IPS-15b (cell line): ENCODE results near the gene IFI44.

ENCODE experiments used
- H3K27me3 ChIP-seq: one replicate; pipeline ENCODE4 v1.6.1; 2013; ENCODE audit warnings: low read length; ENCODE audit not compliant: control insufficient read depth, insufficient read depth
- H3K36me3 ChIP-seq: one replicate; pipeline ENCODE4 v1.6.1; 2013; ENCODE audit warnings: low read length; ENCODE audit not compliant: control insufficient read depth, insufficient read depth
- H3K4me1 ChIP-seq: one replicate; pipeline ENCODE4 v1.6.1; 2013; ENCODE audit warnings: mild to moderate bottlenecking, low read length; ENCODE audit not compliant: control insufficient read depth, insufficient read depth
- H3K4me3 ChIP-seq: one replicate; pipeline ENCODE4 v1.5.1; 2013; ENCODE audit warnings: low read depth, low read length
- H3K9ac ChIP-seq: one replicate; pipeline ENCODE4 v1.6.1; 2013; ENCODE audit warnings: low read depth, mild to moderate bottlenecking, low read length
- H3K9me3 ChIP-seq: one replicate; pipeline ENCODE4 v1.6.1; 2013; ENCODE audit warnings: mild to moderate bottlenecking, low read length; ENCODE audit not compliant: control insufficient read depth, insufficient read depth

IFI44 gene

GRCh38 chr1:78678324-78678723, 28.7 kb downstream of the IFI44 start:
- Histone ChIP-seq H3K27me3 (no peaks in the 10 kb centered on the region), H3K4me3 (no peak overlapping the region)

GRCh38 chr1:78681265-78681664, 31.6 kb downstream of the IFI44 start:
- Histone ChIP-seq H3K4me1 (no peaks in the 10 kb centered on the region), H3K27me3 (no peaks in the 10 kb centered on the region), H3K9ac (no peak overlapping the region), H3K36me3 (no peaks in the 10 kb centered on the region), H3K4me3 (no peak overlapping the region), H3K9me3 (no peaks in the 10 kb centered on the region)

More at GRCh38 chr1:78678324-78678723, 28.7 kb downstream of the IFI44 start:
- H3K9me3 ChIP-seq = no peaks in the 10 kb centered on the region
- no peaks in the 10 kb centered on the region for H3K36me3 ChIP-seq
- no peak overlapping the region for H3K9ac ChIP-seq
- no peaks in the 10 kb centered on the region for H3K4me1 ChIP-seq

- H3K4me3 ChIP-seq = no peak overlapping the region
- H3K36me3 ChIP-seq = no peaks in the 10 kb centered on the region
- H3K9me3 ChIP-seq = no peaks in the 10 kb centered on the region
- H3K9ac ChIP-seq = no peak overlapping the region
- no peaks in the 10 kb centered on the region for H3K4me1 ChIP-seq
- no peaks in the 10 kb centered on the region for H3K27me3 ChIP-seq
These were observed 32.9 kb downstream of the IFI44 start for GRCh38 chr1:78682496-78682895.

- Histone ChIP-seq H3K9ac (no peak overlapping the region), H3K4me1 (no peaks in the 10 kb centered on the region), H3K9me3 (no peaks in the 10 kb centered on the region), H3K27me3 (no peaks in the 10 kb centered on the region), H3K4me3 (no peak overlapping the region), H3K36me3 (no peaks in the 10 kb centered on the region)
These were observed 33.4 kb downstream of the IFI44 start for GRCh38 chr1:78683079-78683478.

- no peak overlapping the region for H3K9ac ChIP-seq
- H3K4me1 ChIP-seq = peaks cover 2% of the 10 kb centered on the region
- H3K36me3 ChIP-seq = no peaks in the 10 kb centered on the region
- H3K4me3 ChIP-seq = no peak overlapping the region
- no peaks in the 10 kb centered on the region for H3K9me3 ChIP-seq
- no peaks in the 10 kb centered on the region for H3K27me3 ChIP-seq
These were observed 37.7 kb downstream of the IFI44 start for GRCh38 chr1:78687315-78687714.

- no peaks in the 10 kb centered on the region for H3K36me3 ChIP-seq
- no peak overlapping the region for H3K9ac ChIP-seq
- no peak overlapping the region for H3K4me3 ChIP-seq
- no peaks in the 10 kb centered on the region for H3K9me3 ChIP-seq
- H3K27me3 ChIP-seq = no peaks in the 10 kb centered on the region
- H3K4me1 ChIP-seq = peaks cover 2% of the 10 kb centered on the region
These were observed 38.3 kb downstream of the IFI44 start for GRCh38 chr1:78687914-78688313.

GRCh38 chr1:78688697-78689096, 39.1 kb downstream of the IFI44 start:
- peaks cover 2% of the 10 kb centered on the region for H3K4me1 ChIP-seq
- no peak overlapping the region for H3K9ac ChIP-seq
- no peak overlapping the region for H3K4me3 ChIP-seq

GRCh38 chr1:78690516-78690915, 40.9 kb downstream of the IFI44 start:
- H3K9me3 ChIP-seq = no peaks in the 10 kb centered on the region
- no peak overlapping the region for H3K9ac ChIP-seq
- H3K4me1 ChIP-seq = peaks cover 2% of the 10 kb centered on the region
- no peak overlapping the region for H3K4me3 ChIP-seq
- H3K27me3 ChIP-seq = no peaks in the 10 kb centered on the region
- H3K36me3 ChIP-seq = no peaks in the 10 kb centered on the region

More at GRCh38 chr1:78688697-78689096, 39.1 kb downstream of the IFI44 start:
- Histone ChIP-seq H3K9me3 (no peaks in the 10 kb centered on the region), H3K27me3 (no peaks in the 10 kb centered on the region), H3K36me3 (no peaks in the 10 kb centered on the region)

- Histone ChIP-seq H3K36me3 (no peaks in the 10 kb centered on the region), H3K9ac (no peak overlapping the region), H3K9me3 (no peaks in the 10 kb centered on the region), H3K27me3 (no peaks in the 10 kb centered on the region), H3K4me3 (no peak overlapping the region), H3K4me1 (peaks cover 2% of the 10 kb centered on the region)
These were observed 42.5 kb downstream of the IFI44 start for GRCh38 chr1:78691995-78692747.

GRCh38 chr1:78699813-78700212, 50.2 kb downstream of the IFI44 start:
- H3K9me3 ChIP-seq = no peaks in the 10 kb centered on the region
- no peak overlapping the region for H3K4me3 ChIP-seq
- H3K36me3 ChIP-seq = no peaks in the 10 kb centered on the region
- no peaks in the 10 kb centered on the region for H3K27me3 ChIP-seq
- H3K4me1 ChIP-seq = no peaks in the 10 kb centered on the region
- H3K9ac ChIP-seq = no peak overlapping the region

GRCh38 chr1:78702426-78702825, 52.8 kb downstream of the IFI44 start:
- Histone ChIP-seq H3K27me3 (no peaks in the 10 kb centered on the region), H3K36me3 (no peaks in the 10 kb centered on the region), H3K4me3 (no peak overlapping the region), H3K9me3 (no peaks in the 10 kb centered on the region), H3K9ac (no peak overlapping the region), H3K4me1 (no peaks in the 10 kb centered on the region)

- H3K9me3 ChIP-seq = no peaks in the 10 kb centered on the region
- H3K36me3 ChIP-seq = no peaks in the 10 kb centered on the region
- no peak overlapping the region for H3K4me3 ChIP-seq
- H3K9ac ChIP-seq = no peak overlapping the region
- no peaks in the 10 kb centered on the region for H3K27me3 ChIP-seq
- H3K4me1 ChIP-seq = no peaks in the 10 kb centered on the region
These were observed 54.2 kb downstream of the IFI44 start for GRCh38 chr1:78703806-78704205.
